Tibial nerve (tissue), 4 donors: ENCODE results near the gene CD3G. TPM values are rescaled to one million over a fixed set of nuclear protein-coding genes. Genes with fewer than 3 reads are reported as not detected.

Experiments used
- DNase-seq, 2 donors: peaks; one replicate each; pipeline ENCODE4 v3.0.0-alpha.2; 2019; ENCODE audit warnings: low spot score in 2 of 2
- H3K27ac ChIP-seq, 4 donors: fragments of 200-600 bp; sonication (generic) in 3 of 4; one replicate each; pipeline ENCODE4 v1.5.1; 2017 to 2019; ENCODE audit warnings: mild to moderate bottlenecking in 1 of 4
- H3K27me3 ChIP-seq, 2 donors: fragments of 200-600 bp; sonication (generic) in 1 of 2; one replicate each; pipeline versions ENCODE4 v1.5.1 to v1.6.0; 2017 to 2019
- H3K36me3 ChIP-seq, 3 donors: fragments of 200-600 bp; sonication (generic); one replicate each; pipeline ENCODE4 v1.5.1; 2018 to 2019
- H3K4me1 ChIP-seq, 4 donors: fragments of 200-600 bp; sonication (generic) in 3 of 4; one replicate each; pipeline ENCODE4 v1.5.1; 2017 to 2019
- H3K4me3 ChIP-seq, 4 donors: fragments of 200-600 bp; sonication (generic) in 3 of 4; one replicate each; pipeline ENCODE4 v1.5.1; 2017 to 2019; ENCODE audit warnings: mild to moderate bottlenecking in 1 of 4, moderate library complexity in 1 of 4
- H3K9me3 ChIP-seq, 4 donors: fragments of 200-600 bp; sonication (generic) in 3 of 4; one replicate each; pipeline ENCODE4 v1.5.1; 2017 to 2019
- EP300 ChIP-seq, 2 donors: sonication (generic); formaldehyde crosslinking; IDR thresholded peaks; one replicate each; pipeline ENCODE4 v1.6.1; 2017; ENCODE audit warnings: antibody characterized with exemption in 2 of 2, mild to moderate bottlenecking in 1 of 2
- POLR2A ChIP-seq, 2 donors: fragments of 450-650 bp; IDR thresholded peaks; one replicate each; pipeline ENCODE4 v1.6.1; 2017; ENCODE audit warnings: antibody characterized with exemption in 2 of 2, mild to moderate bottlenecking in 2 of 2, moderate library complexity in 2 of 2
- WGBS, 2 donors: methylation state at CpG; one replicate each; pipeline ENCODE4 v1.1.5; 2018; 5-methylcytosine and 5-hydroxymethylcytosine counted together
- total RNA-seq, 4 donors: library from RNA; depleted of rRNA; stranded (reverse); fragments of >200 nt; gene quantifications; one replicate each; pipeline ENCODE4 v1.1.0, GENCODE V29; 2016
- TF ChIP-seq, protein P1 (sequence below), 5 experiments: fragments of 200-600 bp in 3 of 5; fragments of 450-650 bp in 2 of 5; sonication (generic) in 3 of 5; IDR thresholded peaks; one replicate each; pipeline ENCODE4 v1.5.1; 2016 to 2019; ENCODE audit warnings: antibody characterized with exemption in 5 of 5, mild to moderate bottlenecking in 3 of 5, moderate library complexity in 2 of 5

The CD3G gene
- total RNA-seq, 4 donors from 2014 or later: 0.44 to 1.5 (median 1.4) TPM; not detected in 1

DNA sequence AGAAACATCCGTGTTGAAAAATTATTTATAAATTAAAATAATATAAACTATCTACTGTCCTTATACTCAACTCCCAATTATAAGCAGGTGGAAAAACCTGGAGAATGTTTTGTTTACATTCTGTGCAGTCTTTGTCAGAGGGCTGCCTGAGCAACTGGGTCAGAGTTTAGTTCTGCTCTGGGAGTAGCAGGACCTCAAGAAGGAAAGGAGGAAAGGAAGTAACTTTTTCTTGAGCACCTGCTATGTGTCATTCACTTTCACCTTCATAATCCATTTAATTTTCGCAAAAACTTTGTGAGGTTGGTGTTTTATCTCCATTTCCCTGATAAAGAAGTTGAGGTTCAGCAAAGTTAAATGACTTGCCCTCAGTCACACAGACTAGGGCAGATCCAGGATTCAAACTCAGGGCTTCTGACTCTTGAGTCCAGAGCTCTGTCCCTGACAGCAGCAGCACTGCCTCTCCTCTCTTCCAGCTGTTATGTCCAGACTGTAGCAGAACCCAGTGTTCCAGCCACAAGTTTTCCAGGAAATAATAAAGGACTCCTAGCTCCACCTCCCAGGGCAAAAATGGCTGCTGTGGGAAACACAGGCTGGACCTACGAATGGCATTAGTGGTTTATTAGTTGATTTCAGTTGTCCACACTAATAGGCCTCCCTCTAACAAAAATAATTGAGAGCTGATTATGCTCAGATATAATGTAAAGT is 33.2 kb upstream of the CD3G start:
- no peak overlapping the region for H3K4me3 ChIP-seq
- H3K9me3 ChIP-seq: no peaks in the 10 kb centered on the region
- H3K27ac ChIP-seq: no peak overlapping the region
- peaks cover 0 to 10% (median 5%) of the 10 kb centered on the region in 4 donors for H3K4me1 ChIP-seq
- H3K36me3 ChIP-seq: no peaks in the 10 kb centered on the region
- peaks cover 0 to 46% of the 10 kb centered on the region in 2 donors for H3K27me3 ChIP-seq
- no peak for DNase-seq
- TF ChIP-seq EP300 (IDR thresholded peaks at IDR 0.05): no peak
- TF ChIP-seq, protein P1, sequence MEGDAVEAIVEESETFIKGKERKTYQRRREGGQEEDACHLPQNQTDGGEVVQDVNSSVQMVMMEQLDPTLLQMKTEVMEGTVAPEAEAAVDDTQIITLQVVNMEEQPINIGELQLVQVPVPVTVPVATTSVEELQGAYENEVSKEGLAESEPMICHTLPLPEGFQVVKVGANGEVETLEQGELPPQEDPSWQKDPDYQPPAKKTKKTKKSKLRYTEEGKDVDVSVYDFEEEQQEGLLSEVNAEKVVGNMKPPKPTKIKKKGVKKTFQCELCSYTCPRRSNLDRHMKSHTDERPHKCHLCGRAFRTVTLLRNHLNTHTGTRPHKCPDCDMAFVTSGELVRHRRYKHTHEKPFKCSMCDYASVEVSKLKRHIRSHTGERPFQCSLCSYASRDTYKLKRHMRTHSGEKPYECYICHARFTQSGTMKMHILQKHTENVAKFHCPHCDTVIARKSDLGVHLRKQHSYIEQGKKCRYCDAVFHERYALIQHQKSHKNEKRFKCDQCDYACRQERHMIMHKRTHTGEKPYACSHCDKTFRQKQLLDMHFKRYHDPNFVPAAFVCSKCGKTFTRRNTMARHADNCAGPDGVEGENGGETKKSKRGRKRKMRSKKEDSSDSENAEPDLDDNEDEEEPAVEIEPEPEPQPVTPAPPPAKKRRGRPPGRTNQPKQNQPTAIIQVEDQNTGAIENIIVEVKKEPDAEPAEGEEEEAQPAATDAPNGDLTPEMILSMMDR (IDR thresholded peaks at IDR 0.05): no peak
- no peak for TF ChIP-seq POLR2A (IDR thresholded peaks at IDR 0.05)
- 76 to 81% methylated on average over 3 of the region's 3 CpGs for WGBS, 2 donors

DNA sequence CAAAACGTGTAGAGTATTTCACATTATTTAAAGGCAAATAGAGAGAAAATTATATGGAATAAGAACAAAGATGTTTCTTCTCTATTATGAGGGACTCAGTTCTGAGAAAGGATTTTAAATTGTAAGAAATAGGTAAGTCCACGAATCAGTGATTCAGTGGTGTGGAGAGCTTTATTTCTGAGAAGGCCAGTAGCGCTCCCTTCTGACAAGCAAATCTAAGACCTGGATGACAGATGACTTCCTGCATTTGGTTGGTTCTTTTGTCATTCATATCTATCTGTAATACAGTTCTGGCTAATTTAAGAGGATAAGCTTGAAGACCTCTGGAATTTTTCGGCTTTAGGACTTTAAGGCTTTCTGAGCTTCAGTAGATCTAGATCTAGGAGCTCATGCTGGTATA is 32.6 kb upstream of the CD3G start:
- Histone ChIP-seq H3K9me3 (no peaks in the 10 kb centered on the region), H3K36me3 (no peaks in the 10 kb centered on the region), H3K4me3 (no peak overlapping the region), H3K4me1 (peaks cover 0 to 16% (median 8%) of the 10 kb centered on the region in 4 donors), H3K27me3 (peaks cover 0 to 46% of the 10 kb centered on the region in 2 donors), H3K27ac (no peak overlapping the region)
- WGBS, 2 donors: 73 to 74% methylated on average over 4 of the region's 4 CpGs
- TF ChIP-seq, protein P1 (IDR thresholded peaks at IDR 0.05): no peak
- no peak for TF ChIP-seq EP300 (IDR thresholded peaks at IDR 0.05)
- TF ChIP-seq POLR2A (IDR thresholded peaks at IDR 0.05): no peak
- no peak for DNase-seq

DNA sequence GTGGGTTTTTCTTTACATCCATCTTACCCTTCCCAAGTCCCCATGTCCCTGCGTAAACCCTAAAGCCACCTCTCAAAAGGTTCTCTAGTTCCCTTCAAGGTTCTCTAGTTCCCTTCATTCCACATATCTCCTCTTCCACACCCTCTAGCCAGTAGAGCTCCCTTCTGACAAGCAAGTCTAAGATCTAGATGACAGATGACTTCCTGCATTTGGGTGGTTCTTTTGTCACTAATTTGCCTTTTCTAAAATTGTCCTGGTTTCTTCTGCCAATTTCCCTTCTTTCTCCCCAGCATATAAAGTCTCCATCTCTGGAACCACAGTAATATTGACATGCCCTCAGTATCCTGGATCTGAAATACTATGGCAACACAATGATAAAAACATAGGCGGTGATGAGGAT is 31.8 kb upstream of the CD3G start:
- no peak for DNase-seq
- TF ChIP-seq EP300 (IDR thresholded peaks at IDR 0.05): no peak
- TF ChIP-seq, protein P1 (IDR thresholded peaks at IDR 0.05): no peak
- TF ChIP-seq POLR2A (IDR thresholded peaks at IDR 0.05): no peak
- 96 to 99% methylated on average over 2 of the region's 2 CpGs for WGBS, 2 donors
- H3K4me3 ChIP-seq: no peak overlapping the region
- H3K36me3 ChIP-seq: no peaks in the 10 kb centered on the region
- H3K27me3 ChIP-seq: peaks cover 0 to 46% of the 10 kb centered on the region in 2 donors
- peaks cover 0 to 22% (median 10%) of the 10 kb centered on the region in 4 donors for H3K4me1 ChIP-seq
- no peaks in the 10 kb centered on the region for H3K9me3 ChIP-seq
- no peak overlapping the region for H3K27ac ChIP-seq

- H3K4me1 ChIP-seq: peaks cover 0 to 22% (median 10%) of the 10 kb centered on the region in 4 donors
- no peaks in the 10 kb centered on the region for H3K9me3 ChIP-seq
- no peak for TF ChIP-seq EP300 (IDR thresholded peaks at IDR 0.05)
- no peak for TF ChIP-seq POLR2A (IDR thresholded peaks at IDR 0.05)
- TF ChIP-seq, protein P1 (IDR thresholded peaks at IDR 0.05): no peak
- DNase-seq: no peak
- no peaks in the 10 kb centered on the region for H3K36me3 ChIP-seq
- no peak overlapping the region for H3K4me3 ChIP-seq
- WGBS, 2 donors: 63 to 72% methylated on average over 4 of the region's 4 CpGs
- peaks cover 0 to 46% of the 10 kb centered on the region in 2 donors for H3K27me3 ChIP-seq
- H3K27ac ChIP-seq: no peak overlapping the region
Observed at GRCh38 chr11:118313242-118313641, 30.9 kb upstream of the CD3G start.

DNA sequence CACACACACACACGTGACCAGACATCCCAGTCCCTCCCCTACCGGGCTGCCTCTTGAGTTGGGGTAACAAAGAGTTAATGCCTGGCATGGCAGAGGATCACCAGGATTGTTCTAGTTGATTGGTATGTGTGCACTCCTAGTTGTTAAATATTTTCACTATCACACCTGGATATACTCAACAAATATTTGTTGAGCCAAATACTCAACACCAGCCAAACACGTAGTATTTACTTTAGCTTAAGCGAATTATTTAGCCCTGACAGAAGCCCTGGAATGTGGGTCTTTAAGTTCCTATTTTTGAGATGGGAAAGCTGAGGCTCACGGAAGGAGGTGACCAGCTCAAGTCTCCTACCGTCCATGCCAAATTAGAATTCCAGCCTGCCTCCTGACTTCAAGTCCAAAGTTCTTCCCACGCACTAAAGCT is 29.1 kb upstream of the CD3G start:
- Histone ChIP-seq H3K4me1 (peaks cover 0 to 25% (median 11%) of the 10 kb centered on the region in 4 donors), H3K36me3 (no peaks in the 10 kb centered on the region), H3K9me3 (no peaks in the 10 kb centered on the region), H3K4me3 (no peak overlapping the region), H3K27ac (no peak overlapping the region), H3K27me3 (peaks cover 0 to 46% of the 10 kb centered on the region in 2 donors)
- no peak for DNase-seq
- TF ChIP-seq POLR2A (IDR thresholded peaks at IDR 0.05): no peak
- no peak for TF ChIP-seq EP300 (IDR thresholded peaks at IDR 0.05)
- TF ChIP-seq, protein P1 (IDR thresholded peaks at IDR 0.05): no peak
- WGBS, 2 donors: 49 to 53% methylated on average over 7 of the region's 7 CpGs
